Stimulated activated CD8-positive, alpha-beta memory T cell treated with anti-CD3 and anti-CD28 coated beads, Interleukin-15, amount 100 ng/mL, for 48 hours (primary cell): ENCODE results near the gene RBM19.
A peak's percentile ranks its signal among the peaks of the same experiment; 100 is the strongest.
"Not testable (repeated sequence)": the region's sequence is repeated elsewhere in the genome, so short reads cannot be mapped to it uniquely, and the experiment has no call there.

Experiments used
- DNase-seq, 2 donors: peaks; one replicate each; pipeline ENCODE4 v3.0.0-alpha.2; 2020; ENCODE audit warnings: low read depth in 2 of 2

Gene RBM19

GRCh38 chr12:113965951-113966797 is at the start of gene RBM19:
RBM19 (minus strand) TSS chr12:113966325; CDS start chr12:113966227, 98 bp downstream.
- peak; percentile 94 to 96 for DNase-seq

- DNase-seq, result no peak
Observed at GRCh38 chr12:114015851-114016250, 49.7 kb upstream of the RBM19 start.

- DNase-seq, result no peak
Observed at GRCh38 chr12:114013575-114014345, 47.6 kb upstream of the RBM19 start.

- no peak for DNase-seq
Observed at GRCh38 chr12:114012744-114013431, 46.8 kb upstream of the RBM19 start.

- no peak for DNase-seq
Observed at GRCh38 chr12:114011711-114012110, 45.6 kb upstream of the RBM19 start.

- DNase-seq, result no peak
Observed at GRCh38 chr12:114006482-114007425, 40.6 kb upstream of the RBM19 start.

GRCh38 chr12:114004402-114004801 is 38.3 kb upstream of the RBM19 start:
- no peak for DNase-seq

- no peak for DNase-seq
Observed at GRCh38 chr12:114003286-114003685, 37.2 kb upstream of the RBM19 start.

- DNase-seq, result no peak
Observed at GRCh38 chr12:114001511-114002340, 35.6 kb upstream of the RBM19 start.

GRCh38 chr12:114000861-114001260 is 34.7 kb upstream of the RBM19 start:
- DNase-seq, result no peak

GRCh38 chr12:114000261-114000660 is 34.1 kb upstream of the RBM19 start:
- DNase-seq, result not testable (repeated sequence)

- DNase-seq, result no peak
Observed at GRCh38 chr12:113997365-113997764, 31.2 kb upstream of the RBM19 start.

- DNase-seq, result no peak
Observed at GRCh38 chr12:113996026-113996425, 29.9 kb upstream of the RBM19 start.

GRCh38 chr12:113994051-113994450 is 27.9 kb upstream of the RBM19 start:
- DNase-seq, result no peak

GRCh38 chr12:113992751-113993150 is 26.6 kb upstream of the RBM19 start:
- DNase-seq, result not testable (repeated sequence)

- no peak for DNase-seq
Observed at GRCh38 chr12:113991224-113992044, 25.3 kb upstream of the RBM19 start.

- no peak for DNase-seq
Observed at GRCh38 chr12:113990250-113991223, 24.4 kb upstream of the RBM19 start.

GRCh38 chr12:113988976-113989375 is 22.9 kb upstream of the RBM19 start:
- no peak for DNase-seq
